DMS153 treated with DMSO at 0.1 percent for 48 hours (cell line): Measurements from ENCODE around the gene PAX6.

ENCODE experiments used
- DNase-seq: peaks from one replicate; lab custom pipeline; 2025; ENCODE audit not compliant: unreplicated experiment; lab: John Stamatoyannopoulos, UW

Gene PAX6

GRCh38 chr11:31810779-31811647, at the start of gene PAX6:
PAX6 (minus strand) TSS chr11:31811322; CDS start chr11:31806411, 4,911 bp downstream.
- DNase-seq = no peak

- no peak for DNase-seq
Measured at GRCh38 chr11:31860391-31860790, 49.3 kb upstream of the PAX6 start.

GRCh38 chr11:31856248-31856647, 45.1 kb upstream of the PAX6 start:
- DNase-seq = no peak

GRCh38 chr11:31855466-31855865, 44.3 kb upstream of the PAX6 start:
- DNase-seq = no peak

- no peak for DNase-seq
Measured at GRCh38 chr11:31850365-31850764, 39.2 kb upstream of the PAX6 start.

GRCh38 chr11:31847761-31848160, 36.6 kb upstream of the PAX6 start:
- no peak for DNase-seq

GRCh38 chr11:31845331-31845730, 34.2 kb upstream of the PAX6 start:
- no peak for DNase-seq

- DNase-seq = no peak
Measured at GRCh38 chr11:31844351-31844750, 33.2 kb upstream of the PAX6 start.

- DNase-seq = no peak
Measured at GRCh38 chr11:31841435-31841834, 30.3 kb upstream of the PAX6 start.

GRCh38 chr11:31834237-31834636, 23.1 kb upstream of the PAX6 start:
- DNase-seq = no peak

- no peak for DNase-seq
Measured at GRCh38 chr11:31830406-31830805, 19.3 kb upstream of the PAX6 start.

- DNase-seq = no peak
Measured at GRCh38 chr11:31828217-31828616, 17.1 kb upstream of the PAX6 start.

- no peak for DNase-seq
Measured at GRCh38 chr11:31827455-31828206, 16.5 kb upstream of the PAX6 start.

- no peak for DNase-seq
Measured at GRCh38 chr11:31826536-31827438, 15.7 kb upstream of the PAX6 start.

- no peak for DNase-seq
Measured at GRCh38 chr11:31825838-31826484, 14.8 kb upstream of the PAX6 start.

GRCh38 chr11:31824879-31825837, 14.0 kb upstream of the PAX6 start:
- DNase-seq = no peak

- no peak for DNase-seq
Measured at GRCh38 chr11:31824332-31824878, 13.3 kb upstream of the PAX6 start.

- DNase-seq = no peak
Measured at GRCh38 chr11:31823644-31824331, 12.7 kb upstream of the PAX6 start.
